ENCODE data around the gene TET2.

GRCh38 chr4:105227054-105227453, 80.4 kb downstream of the TET2 start:
- no peak for TF ChIP-seq CTCF (conservative IDR thresholded peaks at IDR 0.05; ENCODE audit: low read depth, low read length)
- no peak for TF ChIP-seq EZH2 (IDR thresholded peaks at IDR 0.05; ENCODE audit: borderline replicate concordance, low read depth, low read length, poor library complexity, severe bottlenecking)

All from A673 (cell line).